GM18508 (cell line): Measurements from ENCODE around the gene MBP.

Experiments
- ATAC-seq: cut with Tn5 transposase; IDR thresholded peaks from one replicate; pipeline ENCODE4 v1.9.1; 2021; ENCODE audit warnings: moderate number of reproducible peaks; ENCODE audit not compliant: insufficient read depth, unreplicated experiment

Gene MBP

GRCh38 chr18:77132369-77133050 is at the start of gene MBP:
MBP (minus strand) TSS chr18:77132783; CDS start chr18:77105261, 27,522 bp downstream.
- ATAC-seq: no peak

GRCh38 chr18:77181950-77182707 is 49.5 kb upstream of the MBP start:
- ATAC-seq: no peak

GRCh38 chr18:77178559-77178958 is 46.0 kb upstream of the MBP start:
- no peak for ATAC-seq

GRCh38 chr18:77177009-77177408 is 44.4 kb upstream of the MBP start:
- no peak for ATAC-seq

- no peak for ATAC-seq
These were observed 40.9 kb upstream of the MBP start for GRCh38 chr18:77173275-77174030.

GRCh38 chr18:77170890-77171410 is 38.4 kb upstream of the MBP start:
- no peak for ATAC-seq

- no peak for ATAC-seq
These were observed 36.3 kb upstream of the MBP start for GRCh38 chr18:77168811-77169311.

GRCh38 chr18:77167251-77167650 is 34.7 kb upstream of the MBP start:
- ATAC-seq: no peak

GRCh38 chr18:77166523-77166922 is 33.9 kb upstream of the MBP start:
- no peak for ATAC-seq

- ATAC-seq: no peak
These were observed 33.1 kb upstream of the MBP start for GRCh38 chr18:77165503-77166188.

GRCh38 chr18:77164763-77165485 is 32.3 kb upstream of the MBP start:
- ATAC-seq: no peak

- ATAC-seq: no peak
These were observed 31.4 kb upstream of the MBP start for GRCh38 chr18:77164026-77164425.

GRCh38 chr18:77162580-77162979 is 30.0 kb upstream of the MBP start:
- ATAC-seq: no peak

- no peak for ATAC-seq
These were observed 29.4 kb upstream of the MBP start for GRCh38 chr18:77161961-77162360.

- no peak for ATAC-seq
These were observed 28.8 kb upstream of the MBP start for GRCh38 chr18:77161383-77161782.

GRCh38 chr18:77160515-77160914 is 27.9 kb upstream of the MBP start:
- ATAC-seq: no peak

- no peak for ATAC-seq
These were observed 24.7 kb upstream of the MBP start for GRCh38 chr18:77157312-77157711.

- ATAC-seq: no peak
These were observed 22.4 kb upstream of the MBP start for GRCh38 chr18:77155031-77155430.

GRCh38 chr18:77153404-77153803 is 20.8 kb upstream of the MBP start:
- no peak for ATAC-seq
